HG03045 (cell line): ENCODE results near the gene ZSCAN18.
"Not testable (repeated sequence)": the region's sequence is repeated elsewhere in the genome, so short reads cannot be mapped to it uniquely, and the experiment has no call there.

ENCODE experiments used
- ATAC-seq: cut with Tn5 transposase; IDR thresholded peaks from one replicate; pipeline ENCODE4 v1.9.1; 2021; ENCODE audit warnings: mild to moderate bottlenecking, moderate library complexity; ENCODE audit not compliant: unreplicated experiment

ZSCAN18 gene, protein sequence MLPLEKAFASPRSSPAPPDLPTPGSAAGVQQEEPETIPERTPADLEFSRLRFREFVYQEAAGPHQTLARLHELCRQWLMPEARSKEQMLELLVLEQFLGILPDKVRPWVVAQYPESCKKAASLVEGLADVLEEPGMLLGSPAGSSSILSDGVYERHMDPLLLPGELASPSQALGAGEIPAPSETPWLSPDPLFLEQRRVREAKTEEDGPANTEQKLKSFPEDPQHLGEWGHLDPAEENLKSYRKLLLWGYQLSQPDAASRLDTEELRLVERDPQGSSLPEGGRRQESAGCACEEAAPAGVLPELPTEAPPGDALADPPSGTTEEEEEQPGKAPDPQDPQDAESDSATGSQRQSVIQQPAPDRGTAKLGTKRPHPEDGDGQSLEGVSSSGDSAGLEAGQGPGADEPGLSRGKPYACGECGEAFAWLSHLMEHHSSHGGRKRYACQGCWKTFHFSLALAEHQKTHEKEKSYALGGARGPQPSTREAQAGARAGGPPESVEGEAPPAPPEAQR

DNA sequence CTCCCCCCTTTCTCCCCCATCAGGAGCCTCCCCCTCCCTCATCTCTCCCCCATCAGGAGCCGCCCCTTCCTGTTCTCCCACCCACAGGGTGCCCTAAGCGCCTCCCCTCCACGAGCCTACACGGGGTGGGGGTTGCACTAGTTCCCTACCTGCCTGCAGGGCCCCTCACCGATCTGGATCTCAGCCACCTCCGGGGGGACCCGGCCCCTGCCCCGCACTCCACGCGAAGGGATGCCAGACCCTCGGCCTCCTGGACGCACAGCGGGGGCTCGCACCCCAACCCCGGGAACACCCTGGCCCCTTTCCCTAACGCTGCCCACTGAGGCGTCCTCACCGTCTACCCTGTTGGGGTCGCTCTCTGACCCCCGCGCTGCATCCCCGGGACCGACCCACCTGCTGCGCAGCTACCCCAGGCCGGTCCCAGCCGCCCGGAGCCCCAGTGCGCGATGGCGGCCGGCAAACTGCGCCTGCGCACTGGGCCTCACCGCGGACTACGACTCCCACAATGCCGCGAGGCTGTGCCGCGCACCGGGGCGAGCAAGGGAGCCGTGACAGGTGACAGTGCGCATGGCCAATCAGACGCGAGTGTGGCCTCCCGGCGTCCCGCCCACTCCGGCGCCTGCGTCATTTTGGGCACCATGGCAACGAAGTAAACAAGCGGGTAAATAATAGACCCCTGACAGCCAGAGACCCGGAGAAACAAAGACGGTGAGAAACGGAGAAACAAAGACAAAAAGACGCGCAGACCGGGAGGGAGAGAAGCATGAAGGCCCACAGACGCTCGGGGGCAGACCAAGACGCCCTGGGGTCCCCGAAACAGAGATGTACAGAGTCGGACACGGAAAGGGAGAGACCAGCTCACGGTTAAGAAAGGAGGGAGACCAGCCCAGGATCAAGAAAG, at the start of gene ZSCAN18:
TSS of gene ZSCAN18 (minus strand) at position 451 of the 901 bp plus-strand sequence. CDS start 7,964 bp downstream, outside the sequence.
- peak; percentile 83 for ATAC-seq

DNA sequence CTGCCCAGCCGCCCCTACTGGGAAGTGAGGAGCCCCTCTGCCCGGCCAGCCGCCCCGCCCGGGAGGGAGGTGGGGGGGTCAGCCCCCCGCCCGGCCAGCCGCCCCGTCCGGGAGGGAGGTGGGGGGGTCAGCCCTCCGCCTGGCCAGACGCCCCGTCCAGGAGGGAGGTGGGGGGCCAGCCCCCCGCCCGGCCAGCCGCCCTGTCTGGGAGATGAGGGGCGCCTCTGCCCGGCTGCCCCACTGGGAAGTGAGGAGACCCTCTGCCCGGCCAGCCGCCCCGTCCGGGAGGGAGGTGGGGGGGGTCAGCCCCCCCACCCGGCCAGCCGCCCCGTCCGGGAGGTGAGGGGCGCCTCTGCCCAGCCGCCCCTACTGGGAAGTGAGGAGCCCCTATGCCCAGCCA, 49.4 kb upstream of the ZSCAN18 start:
- not testable (repeated sequence) for ATAC-seq

GRCh38 chr19:58145849-58146248, 47.8 kb upstream of the ZSCAN18 start:
- no peak for ATAC-seq

DNA sequence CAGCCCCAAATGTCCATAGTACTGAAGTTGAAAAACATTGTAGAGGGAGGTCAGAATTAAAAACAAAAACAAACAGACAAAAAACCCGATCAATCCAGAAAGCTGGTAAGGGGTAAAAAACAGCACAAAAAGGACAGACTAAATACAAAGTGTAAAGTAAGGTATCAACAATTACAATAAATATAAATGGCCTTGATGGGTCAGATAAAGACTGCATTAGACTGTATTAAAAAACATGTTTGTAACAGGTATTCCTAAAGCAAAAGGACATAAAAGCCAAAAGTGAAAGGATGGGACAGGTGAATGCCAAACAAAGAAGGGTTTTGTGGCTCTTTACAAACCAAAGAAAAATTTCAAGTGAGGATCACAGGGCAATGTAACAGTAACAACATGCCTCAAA, 36.2 kb upstream of the ZSCAN18 start:
- no peak for ATAC-seq

GRCh38 chr19:58129284-58129683, 31.3 kb upstream of the ZSCAN18 start:
- ATAC-seq, result no peak

DNA sequence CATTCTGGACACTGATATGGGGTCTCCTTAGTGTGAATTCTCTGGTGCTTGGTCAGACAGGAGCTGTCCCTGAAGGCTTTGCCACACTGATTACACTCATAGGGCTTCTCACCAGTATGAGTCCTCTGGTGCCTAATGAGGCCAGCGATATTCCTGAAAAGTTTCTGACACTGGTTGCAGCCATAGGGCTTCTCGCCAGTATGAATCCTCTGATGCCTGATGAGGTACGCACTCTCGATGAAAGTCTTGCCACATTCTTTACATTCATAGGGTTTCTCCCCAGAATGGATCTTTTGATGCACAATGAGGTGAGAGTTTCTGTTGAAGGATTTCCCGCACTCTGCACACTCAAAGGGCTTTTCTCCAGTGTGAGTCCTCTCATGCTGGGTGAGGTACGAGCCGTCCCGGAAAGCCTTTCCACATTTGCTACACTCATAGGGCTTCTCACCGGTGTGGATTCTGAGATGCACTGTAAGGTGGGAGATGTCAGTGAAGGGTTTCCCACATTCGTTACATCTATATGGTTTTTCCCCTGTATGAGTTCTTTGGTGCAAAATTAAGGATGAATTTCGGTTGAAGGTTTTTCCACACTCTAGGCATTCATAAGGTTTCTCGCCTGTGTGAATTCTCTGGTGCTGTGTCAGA, 30.1 kb upstream of the ZSCAN18 start:
- no peak for ATAC-seq

DNA sequence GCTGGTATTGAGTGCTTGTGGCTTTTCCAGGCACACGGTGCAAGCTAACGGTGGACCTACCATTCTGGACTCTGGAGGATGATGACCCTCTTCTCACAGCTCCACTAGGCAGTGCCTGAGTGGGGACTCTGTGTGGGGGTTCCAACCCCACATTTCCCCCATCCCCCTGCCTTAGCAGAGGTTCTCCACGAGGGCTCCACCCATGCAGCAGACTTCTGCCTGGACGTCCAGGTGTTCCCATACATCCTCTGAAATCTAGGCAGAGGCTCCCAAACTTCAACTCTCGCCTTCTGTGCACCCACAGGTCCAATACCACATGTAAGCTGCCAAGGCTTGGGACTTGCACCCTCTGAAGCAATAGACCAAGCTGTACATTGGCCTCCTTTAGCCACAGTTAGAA, 25.3 kb upstream of the ZSCAN18 start:
- no peak for ATAC-seq

DNA sequence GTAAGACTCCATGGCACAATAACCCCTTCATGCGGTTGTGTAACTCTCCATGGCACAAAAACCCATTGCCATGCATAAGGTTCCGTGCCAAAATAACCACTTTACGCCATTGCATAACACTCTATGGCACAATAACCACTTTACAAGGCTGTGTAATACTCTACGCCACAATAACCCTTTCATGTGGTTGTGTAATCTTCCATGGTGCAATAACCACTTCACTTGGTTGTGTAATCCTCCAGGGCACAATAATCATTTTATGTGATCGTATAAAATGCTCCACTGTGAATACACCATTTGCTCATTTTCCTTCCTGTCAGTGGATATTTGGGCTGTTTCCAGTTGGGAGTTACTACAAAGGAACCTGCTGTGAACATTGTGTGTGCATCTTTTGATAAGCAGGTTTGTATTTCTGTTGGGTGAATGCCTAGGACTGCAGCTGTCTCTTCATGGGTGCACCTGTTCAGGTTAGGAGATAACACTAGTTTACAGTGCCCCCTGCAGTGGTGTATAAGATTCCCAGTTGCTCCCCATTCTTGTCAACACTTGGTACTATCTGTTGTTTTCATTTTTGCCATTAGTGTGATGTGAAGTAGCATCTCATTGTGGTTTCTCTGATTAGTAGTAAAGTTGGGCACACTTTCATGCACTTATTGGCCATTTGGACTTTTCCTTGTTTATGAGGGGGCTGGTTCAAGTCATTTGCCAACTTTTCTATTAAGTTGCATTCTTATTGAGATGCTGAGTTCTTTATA, 21.1 kb upstream of the ZSCAN18 start:
- no peak for ATAC-seq

- no peak for ATAC-seq
These were observed 20.0 kb upstream of the ZSCAN18 start for GRCh38 chr19:58117841-58118575.

DNA sequence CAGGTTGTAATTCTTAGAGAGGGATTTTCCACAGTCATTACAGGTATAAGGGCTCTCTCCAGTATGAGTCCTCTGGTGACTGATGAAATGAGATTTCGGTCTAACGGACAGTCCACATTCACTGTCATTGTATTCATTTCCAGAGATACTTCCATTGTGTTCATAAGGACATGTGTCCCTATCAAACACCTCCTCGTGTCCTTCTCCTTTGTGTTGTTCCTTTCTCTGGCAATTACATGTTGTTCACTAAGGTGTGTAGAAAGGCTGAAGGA, 10.5 kb upstream of the ZSCAN18 start:
- no peak for ATAC-seq

DNA sequence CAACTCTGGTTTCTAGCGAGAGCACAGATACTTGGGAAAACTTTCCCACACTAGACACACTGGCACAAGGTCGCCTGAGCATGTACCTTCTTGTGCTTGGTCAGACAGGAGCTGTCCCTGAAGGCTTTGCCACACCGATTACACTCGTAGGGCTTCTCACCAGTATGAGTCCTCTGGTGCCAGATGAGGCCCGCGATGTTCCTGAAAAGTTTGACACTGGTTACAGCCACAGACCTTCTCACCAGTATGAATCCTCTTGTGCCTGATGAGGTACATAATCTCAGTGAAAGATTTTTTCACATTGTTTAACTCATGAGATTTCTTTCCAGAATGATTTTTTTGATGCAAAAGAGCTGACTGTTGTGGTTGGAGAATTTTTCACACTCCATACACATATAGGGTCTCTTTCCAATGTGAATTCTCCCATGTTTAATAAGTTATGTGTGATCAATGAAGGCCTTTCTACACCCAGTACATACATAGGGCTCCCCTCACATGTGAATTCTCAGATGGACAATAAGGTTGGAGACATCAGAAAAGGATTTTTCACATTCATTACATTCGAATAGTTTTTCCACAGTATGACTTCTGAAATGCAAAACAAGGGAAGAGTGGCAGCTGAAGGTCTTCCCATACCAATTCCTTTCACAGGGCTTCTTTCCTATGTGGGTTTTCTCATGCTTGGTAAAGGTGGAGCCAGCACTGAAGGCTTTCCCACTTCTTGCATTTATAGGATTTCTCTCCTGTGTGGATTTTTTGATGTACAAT, 9.9 kb upstream of the ZSCAN18 start:
- no peak for ATAC-seq

DNA sequence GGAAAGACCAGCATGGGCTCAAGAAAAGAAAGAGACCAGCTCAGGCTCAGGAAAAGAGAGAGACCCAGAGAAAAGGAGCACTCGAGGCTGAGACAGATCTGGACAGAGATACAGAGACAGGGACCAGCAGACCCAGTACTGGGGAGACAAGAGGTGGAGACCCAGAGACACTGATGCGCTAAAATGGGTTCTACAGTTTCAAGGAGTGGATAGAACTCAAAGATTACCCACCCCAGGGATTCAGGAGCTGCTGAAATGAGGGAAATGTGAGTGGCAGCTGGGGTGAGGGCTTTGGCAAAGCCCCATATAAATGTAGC, 609 bp upstream of the ZSCAN18 start:
- ATAC-seq, result no peak

DNA sequence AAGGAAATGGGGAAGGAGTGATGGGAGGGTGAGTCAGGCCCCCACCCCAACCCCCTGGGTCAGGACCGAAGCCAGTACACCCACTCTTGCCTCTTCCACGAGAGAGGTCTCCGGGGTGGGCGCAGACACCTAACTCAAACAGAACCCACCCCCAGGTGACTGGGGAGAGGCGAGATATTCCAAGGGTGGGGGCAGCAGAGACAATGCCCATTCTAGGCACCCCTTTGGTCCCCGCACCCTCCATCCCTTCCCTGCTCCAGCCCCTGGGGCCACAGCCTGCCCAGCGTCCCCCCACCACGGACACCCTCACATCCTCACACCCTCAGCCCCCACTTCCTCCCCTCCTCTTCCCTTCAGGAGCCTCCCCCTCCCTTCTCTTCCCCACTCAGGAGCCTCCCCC, 682 bp downstream of the ZSCAN18 start:
- ATAC-seq, result no peak

- no peak for ATAC-seq
These were observed 1.1 kb downstream of the ZSCAN18 start for GRCh38 chr19:58096884-58097283.

- no peak for ATAC-seq
These were observed 2.7 kb downstream of the ZSCAN18 start for GRCh38 chr19:58095328-58095727.

- no peak for ATAC-seq
These were observed 5.0 kb downstream of the ZSCAN18 start for GRCh38 chr19:58093071-58093470.

GRCh38 chr19:58091251-58091995, 6.6 kb downstream of the ZSCAN18 start:
- ATAC-seq, result no peak

DNA sequence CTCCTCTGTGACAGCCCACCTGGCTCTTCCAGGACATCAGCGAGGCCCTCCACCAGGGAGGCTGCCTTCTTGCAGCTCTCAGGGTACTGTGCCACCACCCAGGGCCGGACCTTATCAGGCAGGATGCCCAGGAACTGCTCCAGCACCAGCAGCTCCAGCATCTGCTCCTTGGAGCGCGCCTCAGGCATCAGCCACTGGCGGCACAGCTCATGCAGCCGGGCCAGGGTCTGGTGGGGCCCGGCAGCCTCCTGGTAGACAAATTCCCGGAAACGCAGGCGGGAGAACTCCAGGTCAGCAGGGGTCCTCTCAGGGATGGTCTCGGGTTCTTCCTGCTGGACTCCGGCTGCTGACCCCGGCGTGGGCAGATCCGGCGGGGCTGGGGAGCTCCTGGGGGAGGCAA, 8.2 kb downstream of the ZSCAN18 start:
- no peak for ATAC-seq
